IPS DF 6.9 (cell line): ENCODE results near the gene ZCCHC14.

Experiments used
- DNase-seq: peaks from one replicate; pipeline ENCODE4 v3.0.0-alpha.2; 2013; ENCODE audit warnings: low read depth, low spot score
- H3K27ac ChIP-seq: one replicate; pipeline ENCODE4 v1.5.1; 2013; ENCODE audit warnings: low read length, control low read depth
- H3K27me3 ChIP-seq: 2 replicates; pipeline ENCODE4 v1.6.1; 2013; ENCODE audit warnings: mild to moderate bottlenecking, low read length; ENCODE audit not compliant: control insufficient read depth, insufficient read depth
- H3K36me3 ChIP-seq: 2 replicates; pipeline ENCODE4 v1.6.1; 2013; ENCODE audit warnings: low read length; ENCODE audit not compliant: control insufficient read depth, insufficient read depth
- H3K4me1 ChIP-seq: 2 replicates; pipeline ENCODE4 v1.6.1; 2013; ENCODE audit warnings: low read length; ENCODE audit not compliant: control insufficient read depth, insufficient read depth
- H3K4me3 ChIP-seq: 2 replicates; pipeline ENCODE4 v1.5.1; 2013; ENCODE audit warnings: mild to moderate bottlenecking, low read length
- H3K9me3 ChIP-seq: 2 replicates; pipeline ENCODE4 v1.6.1; 2013; ENCODE audit warnings: low read length, inconsistent platforms; ENCODE audit not compliant: control insufficient read depth, insufficient read depth
- WGBS: extraction: QIAGEN DNeasy Blood & Tissue Kit; methylation state at CpG from one replicate; pipeline ENCODE4 v1.1.7; 2013; ENCODE audit warnings: mixed read lengths, missing lambda C conversion rate; ENCODE audit not compliant: insufficient read length, insufficient coverage; 5-methylcytosine and 5-hydroxymethylcytosine counted together

The ZCCHC14 gene

GRCh38 chr16:87418644-87419043, 74.2 kb downstream of the ZCCHC14 start:
- no peak for DNase-seq
- WGBS, result no CpG with 5 or more reads among the region's 6 CpGs

DNA sequence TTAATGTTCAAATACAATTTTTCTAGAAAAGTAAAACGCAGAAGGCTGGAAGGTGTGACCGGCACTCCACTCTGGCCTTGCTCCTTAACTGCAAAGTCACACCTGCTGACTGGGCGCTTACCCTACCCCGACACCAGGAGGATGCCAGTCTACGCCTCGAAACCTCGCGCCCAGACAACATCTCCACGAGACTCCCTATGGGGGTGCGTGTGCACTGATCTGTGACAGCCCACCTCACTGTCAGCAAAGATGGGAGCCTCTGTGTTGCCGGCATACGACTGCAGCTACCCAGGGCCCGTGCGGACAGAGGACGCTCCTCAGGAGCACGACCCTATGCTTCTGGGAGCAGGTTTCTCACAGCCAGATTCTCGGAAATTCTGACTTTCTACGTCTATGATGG, 74.6 kb downstream of the ZCCHC14 start:
- no peaks in the 10 kb centered on the region for H3K27me3 ChIP-seq
- H3K4me3 ChIP-seq, result no peak overlapping the region
- no peak for DNase-seq
- peaks cover 9% of the 10 kb centered on the region; the same call in 1 of the 2 replicates for H3K36me3 ChIP-seq
- H3K27ac ChIP-seq, result no peak overlapping the region
- H3K4me1 ChIP-seq, result peaks cover 2% of the 10 kb centered on the region
- WGBS, result no CpG with 5 or more reads among the region's 18 CpGs
- H3K9me3 ChIP-seq, result no peaks in the 10 kb centered on the region

More at GRCh38 chr16:87418644-87419043, 74.2 kb downstream of the ZCCHC14 start:
- H3K4me1 ChIP-seq, result peaks cover 2% of the 10 kb centered on the region
- no peaks in the 10 kb centered on the region for H3K9me3 ChIP-seq
- H3K4me3 ChIP-seq, result no peak overlapping the region
- no peaks in the 10 kb centered on the region for H3K27me3 ChIP-seq
- H3K36me3 ChIP-seq, result 0 out of 2 replicates have a peak, but pooled peaks cover 9% of the 10 kb centered on the region
- no peak overlapping the region for H3K27ac ChIP-seq

GRCh38 chr16:87417528-87417910, 75.3 kb downstream of the ZCCHC14 start:
- no CpG with 5 or more reads among the region's 13 CpGs for WGBS
- Histone ChIP-seq H3K9me3 (no peaks in the 10 kb centered on the region), H3K4me3 (no peak overlapping the region), H3K36me3 (peaks cover 16% of the 10 kb centered on the region), H3K27ac (no peak overlapping the region), H3K27me3 (no peaks in the 10 kb centered on the region), H3K4me1 (no peaks in the 10 kb centered on the region)
- no peak for DNase-seq

GRCh38 chr16:87416826-87417527, 75.8 kb downstream of the ZCCHC14 start:
- WGBS, result no CpG with 5 or more reads among the region's 23 CpGs
- Histone ChIP-seq H3K27ac (no peak overlapping the region), H3K4me3 (no peak overlapping the region), H3K27me3 (no peaks in the 10 kb centered on the region), H3K36me3 (peaks cover 22% of the 10 kb centered on the region), H3K4me1 (no peaks in the 10 kb centered on the region), H3K9me3 (no peaks in the 10 kb centered on the region)
- no peak for DNase-seq

DNA sequence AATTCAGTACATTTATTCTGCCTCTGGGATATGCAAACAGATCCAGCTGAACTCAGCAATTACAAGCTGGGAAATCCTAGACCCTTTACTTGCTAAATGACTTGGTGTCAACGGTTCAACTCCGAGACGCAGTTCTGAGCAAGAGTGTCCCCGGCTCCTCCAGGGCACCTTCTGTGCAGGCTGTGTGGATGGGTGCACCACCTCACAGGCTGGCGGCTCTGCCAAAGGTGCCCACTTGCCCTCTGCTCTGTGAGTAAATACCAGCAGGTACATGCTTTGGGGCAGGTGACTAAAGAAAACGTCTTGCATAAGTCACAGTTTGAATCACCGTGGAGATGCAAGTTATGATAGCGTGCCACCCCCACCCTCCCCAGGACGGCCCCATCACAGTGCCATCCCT, 77.4 kb downstream of the ZCCHC14 start:
- H3K9me3 ChIP-seq, result no peaks in the 10 kb centered on the region
- peaks cover 31% of the 10 kb centered on the region for H3K36me3 ChIP-seq
- no peak overlapping the region for H3K27ac ChIP-seq
- no peak for DNase-seq
- no peaks in the 10 kb centered on the region for H3K27me3 ChIP-seq
- H3K4me1 ChIP-seq, result no peaks in the 10 kb centered on the region
- no CpG with 5 or more reads among the region's 9 CpGs for WGBS
- H3K4me3 ChIP-seq, result no peak overlapping the region

DNA sequence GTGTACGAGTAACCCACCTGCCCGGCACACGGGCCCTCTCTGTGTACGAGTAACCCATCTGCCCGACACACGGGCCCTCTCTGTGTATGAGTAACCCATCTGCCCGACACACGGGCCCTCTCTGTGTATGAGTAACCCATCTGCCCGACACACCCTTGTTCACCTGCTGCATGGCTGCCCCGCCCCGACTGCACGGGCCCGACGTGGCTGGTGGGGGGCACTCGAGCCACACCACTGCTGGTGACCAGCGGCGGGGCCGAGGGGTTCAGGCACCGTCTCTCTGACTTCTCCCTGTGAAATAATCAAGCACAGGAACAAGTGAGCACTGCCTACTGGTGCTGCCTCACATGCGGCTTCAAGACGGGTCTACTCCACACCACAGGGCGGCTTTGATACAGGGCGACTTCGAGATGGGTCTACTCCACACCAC, 78.6 kb downstream of the ZCCHC14 start:
- Histone ChIP-seq H3K4me3 (no peak overlapping the region), H3K4me1 (no peaks in the 10 kb centered on the region), H3K9me3 (no peaks in the 10 kb centered on the region), H3K27me3 (no peaks in the 10 kb centered on the region), H3K36me3 (peaks cover 32% of the 10 kb centered on the region), H3K27ac (no peak overlapping the region)
- no peak for DNase-seq
- no CpG with 5 or more reads among the region's 24 CpGs for WGBS

- no peak for DNase-seq
- Histone ChIP-seq H3K9me3 (no peaks in the 10 kb centered on the region), H3K4me3 (no peak overlapping the region), H3K27ac (no peak overlapping the region), H3K36me3 (peaks cover 29% of the 10 kb centered on the region), H3K4me1 (no peaks in the 10 kb centered on the region), H3K27me3 (no peaks in the 10 kb centered on the region)
- WGBS, result no CpG with 5 or more reads among the region's 27 CpGs
These were observed 79.8 kb downstream of the ZCCHC14 start for GRCh38 chr16:87412996-87413421.

- DNase-seq, result no peak
- no peak overlapping the region for H3K4me3 ChIP-seq
- H3K9me3 ChIP-seq, result no peaks in the 10 kb centered on the region
- no peaks in the 10 kb centered on the region for H3K27me3 ChIP-seq
- no CpG with 5 or more reads among the region's 31 CpGs for WGBS
- H3K27ac ChIP-seq, result no peak overlapping the region
- peaks cover 28% of the 10 kb centered on the region for H3K36me3 ChIP-seq
- no peaks in the 10 kb centered on the region for H3K4me1 ChIP-seq
These were observed 80.3 kb downstream of the ZCCHC14 start for GRCh38 chr16:87412371-87412995.

- no peak for DNase-seq
- WGBS, result no CpG with 5 or more reads among the region's 49 CpGs
These were observed 81.2 kb downstream of the ZCCHC14 start for GRCh38 chr16:87411375-87412271.

GRCh38 chr16:87410968-87411367, 81.9 kb downstream of the ZCCHC14 start:
- Histone ChIP-seq H3K36me3 (peaks cover 23% of the 10 kb centered on the region), H3K4me3 (no peak overlapping the region), H3K4me1 (no peaks in the 10 kb centered on the region), H3K27me3 (no peaks in the 10 kb centered on the region), H3K9me3 (no peaks in the 10 kb centered on the region), H3K27ac (no peak overlapping the region)
- no peak for DNase-seq
- no CpG with 5 or more reads among the region's 14 CpGs for WGBS

More at GRCh38 chr16:87411375-87412271, 81.2 kb downstream of the ZCCHC14 start:
- Histone ChIP-seq H3K4me3 (no peak overlapping the region), H3K9me3 (no peaks in the 10 kb centered on the region), H3K27me3 (no peaks in the 10 kb centered on the region), H3K4me1 (no peaks in the 10 kb centered on the region), H3K27ac (no peak overlapping the region), H3K36me3 (peaks cover 23% of the 10 kb centered on the region)
